ENCODE data around the gene ADAMTSL1. TPM values are rescaled to one million over a fixed set of nuclear protein-coding genes. Genes with fewer than 3 reads are reported as not detected.

Gene ADAMTSL1
- total and polyA plus RNA-seq, 9 donors = 1.2 to 20.0 (median 6.1) TPM

DNA sequence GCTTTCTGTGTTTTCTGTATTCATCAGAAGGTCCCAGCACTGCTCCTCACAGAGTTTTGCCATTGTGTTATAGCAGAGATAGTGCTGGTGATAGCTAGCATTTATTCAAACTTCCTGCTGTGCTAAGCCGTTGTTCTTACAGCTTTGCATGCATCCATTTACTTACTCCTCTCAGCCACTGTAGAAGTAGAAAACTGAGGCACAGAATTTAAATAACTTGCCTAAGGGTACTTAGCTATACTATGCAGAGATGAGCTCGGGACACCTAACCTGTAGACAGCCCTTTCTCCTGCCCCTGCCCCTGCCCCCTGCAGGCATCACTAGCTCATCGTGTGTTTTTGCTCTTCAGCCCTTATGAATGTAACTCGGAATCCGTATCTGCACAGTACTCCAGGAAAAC is 331.4 kb downstream of the ADAMTSL1 start:
- 85 to 93% (median 88%) methylated on average over 5 of the region's 5 CpGs for WGBS, 3 donors
- Histone ChIP-seq H3K36me3 (no peaks in the 10 kb centered on the region), H3K4me1 (ENCODE audit: insufficient read depth) (no peaks in the 10 kb centered on the region), H3K4me3 (no peak overlapping the region), H3K9me3 (no peaks in the 10 kb centered on the region), H3K27me3 (no peaks in the 10 kb centered on the region), H3K27ac (no peak overlapping the region)
- intact Hi-C loops (cut with DNase I) = no loop called here
- no peak for DNase-seq
- TF ChIP-seq EP300 (IDR thresholded peaks at IDR 0.05) (no peak), POLR2A (IDR thresholded peaks at IDR 0.05) (no peak)
- TF ChIP-seq, protein P1, sequence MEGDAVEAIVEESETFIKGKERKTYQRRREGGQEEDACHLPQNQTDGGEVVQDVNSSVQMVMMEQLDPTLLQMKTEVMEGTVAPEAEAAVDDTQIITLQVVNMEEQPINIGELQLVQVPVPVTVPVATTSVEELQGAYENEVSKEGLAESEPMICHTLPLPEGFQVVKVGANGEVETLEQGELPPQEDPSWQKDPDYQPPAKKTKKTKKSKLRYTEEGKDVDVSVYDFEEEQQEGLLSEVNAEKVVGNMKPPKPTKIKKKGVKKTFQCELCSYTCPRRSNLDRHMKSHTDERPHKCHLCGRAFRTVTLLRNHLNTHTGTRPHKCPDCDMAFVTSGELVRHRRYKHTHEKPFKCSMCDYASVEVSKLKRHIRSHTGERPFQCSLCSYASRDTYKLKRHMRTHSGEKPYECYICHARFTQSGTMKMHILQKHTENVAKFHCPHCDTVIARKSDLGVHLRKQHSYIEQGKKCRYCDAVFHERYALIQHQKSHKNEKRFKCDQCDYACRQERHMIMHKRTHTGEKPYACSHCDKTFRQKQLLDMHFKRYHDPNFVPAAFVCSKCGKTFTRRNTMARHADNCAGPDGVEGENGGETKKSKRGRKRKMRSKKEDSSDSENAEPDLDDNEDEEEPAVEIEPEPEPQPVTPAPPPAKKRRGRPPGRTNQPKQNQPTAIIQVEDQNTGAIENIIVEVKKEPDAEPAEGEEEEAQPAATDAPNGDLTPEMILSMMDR (IDR thresholded peaks at IDR 0.05) = no peak

DNA sequence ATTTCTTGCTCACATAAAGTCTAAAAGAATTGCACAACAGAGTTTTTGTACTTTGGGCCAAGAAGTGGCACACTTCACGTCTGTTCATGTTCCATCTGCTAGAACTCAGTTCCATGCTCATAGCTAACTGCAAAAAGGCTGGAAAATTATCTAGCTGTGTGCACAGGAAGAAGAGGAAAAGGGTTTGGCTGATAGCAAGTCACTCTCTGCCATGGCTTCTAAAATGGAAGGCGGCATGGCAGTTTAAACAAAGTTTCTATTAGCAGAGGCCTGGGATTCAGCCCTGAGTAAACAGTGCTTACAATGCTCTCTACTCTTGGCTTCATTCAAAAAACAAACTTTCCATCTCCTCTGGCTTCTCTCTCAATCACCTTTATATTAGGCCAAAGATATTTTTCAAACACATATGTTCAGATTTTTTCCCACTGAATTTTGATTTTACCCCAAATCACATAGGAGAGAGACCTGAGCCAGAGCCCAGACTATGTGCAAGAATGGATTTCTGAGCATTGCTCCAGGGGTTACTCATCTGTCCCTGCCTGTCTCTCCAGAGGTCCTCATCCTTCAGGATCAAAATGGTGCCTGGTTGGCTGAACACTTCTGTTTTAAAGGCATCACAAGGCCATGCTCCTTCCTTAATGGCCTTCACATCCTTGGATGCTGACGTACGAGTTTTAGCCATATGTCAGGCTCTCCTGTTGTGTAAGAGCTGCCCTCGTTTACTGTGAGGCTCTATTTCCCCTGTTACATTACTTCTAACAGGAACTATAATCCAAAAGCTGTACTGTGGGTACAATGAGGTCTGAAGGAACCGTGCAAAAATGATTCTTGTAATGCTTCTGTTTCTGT is 332.5 kb downstream of the ADAMTSL1 start:
- Histone ChIP-seq H3K4me1 (ENCODE audit: insufficient read depth) (no peaks in the 10 kb centered on the region), H3K9me3 (no peaks in the 10 kb centered on the region), H3K27me3 (no peaks in the 10 kb centered on the region), H3K27ac (no peak overlapping the region), H3K36me3 (no peaks in the 10 kb centered on the region), H3K4me3 (no peak overlapping the region)
- TF ChIP-seq POLR2A (IDR thresholded peaks at IDR 0.05) (no peak), EP300 (IDR thresholded peaks at IDR 0.05) (no peak)
- TF ChIP-seq, protein P1 (IDR thresholded peaks at IDR 0.05) = no peak
- DNase-seq = no peak
- intact Hi-C loops (cut with DNase I) = no loop called here
- WGBS, 3 donors = 82 to 90% (median 84%) methylated on average over 6 of the region's 6 CpGs

DNA sequence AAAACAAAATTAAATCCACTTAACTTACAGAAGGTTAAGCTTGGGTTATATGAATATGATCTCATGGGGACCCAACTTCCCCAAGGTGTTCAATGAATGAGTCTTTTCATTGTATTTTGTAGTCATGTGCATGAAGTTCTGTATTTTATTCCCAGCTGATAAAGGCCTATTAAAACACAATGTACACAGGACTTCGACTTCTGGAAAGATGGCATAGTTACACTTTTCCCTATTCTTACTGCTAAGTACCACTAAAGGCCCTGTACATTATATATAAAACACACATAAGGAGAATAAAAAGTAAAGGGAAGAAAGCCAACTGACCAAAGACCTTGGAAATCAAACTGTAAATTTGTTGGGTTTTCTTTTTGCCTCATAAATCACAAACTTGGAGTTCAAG is 336.6 kb downstream of the ADAMTSL1 start:
- H3K4me1 ChIP-seq (ENCODE audit: insufficient read depth) = no peaks in the 10 kb centered on the region
- intact Hi-C loops (cut with DNase I) = no loop called here
- H3K4me3 ChIP-seq = no peak overlapping the region
- H3K9me3 ChIP-seq = no peaks in the 10 kb centered on the region
- TF ChIP-seq POLR2A (IDR thresholded peaks at IDR 0.05) (no peak), EP300 (IDR thresholded peaks at IDR 0.05) (no peak)
- TF ChIP-seq, protein P1 (IDR thresholded peaks at IDR 0.05) = no peak
- H3K27ac ChIP-seq = no peak overlapping the region
- 92 to 93% (median 92%) methylated on average over 1 of the region's 1 CpG for WGBS, 3 donors
- no peaks in the 10 kb centered on the region for H3K27me3 ChIP-seq
- no peaks in the 10 kb centered on the region for H3K36me3 ChIP-seq
- no peak for DNase-seq

DNA sequence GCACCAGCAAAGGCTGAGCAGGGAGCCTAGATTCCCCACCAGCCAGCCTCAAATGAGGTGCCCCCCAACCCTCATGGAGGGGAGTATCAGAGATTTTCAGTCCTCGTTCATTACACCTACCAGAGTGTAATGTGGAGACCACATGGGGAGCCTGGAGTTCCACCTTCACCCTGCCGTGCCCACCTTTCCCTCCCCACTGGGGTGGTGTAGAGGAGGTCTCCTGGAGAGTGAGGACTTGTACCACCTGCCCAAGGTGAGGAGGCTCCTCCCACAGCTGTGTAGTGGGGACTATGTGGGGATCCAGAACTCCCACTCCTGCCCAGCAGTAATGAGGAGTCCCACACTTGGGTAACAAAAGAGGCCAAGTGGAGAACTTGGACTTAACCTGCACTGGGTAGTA is 337.2 kb downstream of the ADAMTSL1 start:
- Histone ChIP-seq H3K4me3 (no peak overlapping the region), H3K27me3 (no peaks in the 10 kb centered on the region), H3K27ac (no peak overlapping the region), H3K9me3 (no peaks in the 10 kb centered on the region), H3K36me3 (no peaks in the 10 kb centered on the region), H3K4me1 (ENCODE audit: insufficient read depth) (no peaks in the 10 kb centered on the region)
- DNase-seq = no peak
- intact Hi-C loops (cut with DNase I) = no loop called here
- TF ChIP-seq EP300 (IDR thresholded peaks at IDR 0.05) (no peak), POLR2A (IDR thresholded peaks at IDR 0.05) (no peak)
- TF ChIP-seq, protein P1 (IDR thresholded peaks at IDR 0.05) = no peak
- 76 to 100% (median 86%) methylated on average over 2 of the region's 2 CpGs for WGBS, 3 donors
